ENCODE results near the gene MBOAT1.
"Not testable (repeated sequence)": the region's sequence is repeated elsewhere in the genome, so short reads cannot be mapped to it uniquely, and the experiment has no call there.

The MBOAT1 gene

GRCh38 chr6:20168690-20169089 lies 43.6 kb downstream of the MBOAT1 start:
- no peak for DNase-seq

- no peak for DNase-seq
Observed at GRCh38 chr6:20167601-20168000, 44.7 kb downstream of the MBOAT1 start.

- no peak for DNase-seq
Observed at GRCh38 chr6:20166210-20166609, 46.1 kb downstream of the MBOAT1 start.

- DNase-seq: no peak
Observed at GRCh38 chr6:20162515-20162914, 49.8 kb downstream of the MBOAT1 start.

- no peak for DNase-seq
Observed at GRCh38 chr6:20160541-20161283, 51.6 kb downstream of the MBOAT1 start.

- no peak for DNase-seq
Observed at GRCh38 chr6:20159781-20160540, 52.3 kb downstream of the MBOAT1 start.

GRCh38 chr6:20159098-20159497 lies 53.2 kb downstream of the MBOAT1 start:
- no peak for DNase-seq

- DNase-seq: no peak
Observed at GRCh38 chr6:20158676-20159075, 53.6 kb downstream of the MBOAT1 start.

GRCh38 chr6:20156824-20157223 lies 55.4 kb downstream of the MBOAT1 start:
- DNase-seq: no peak

GRCh38 chr6:20154753-20155152 lies 57.5 kb downstream of the MBOAT1 start:
- no peak for DNase-seq

GRCh38 chr6:20153194-20153593 lies 59.1 kb downstream of the MBOAT1 start:
- no peak for DNase-seq

- no peak for DNase-seq
Observed at GRCh38 chr6:20148433-20148832, 63.8 kb downstream of the MBOAT1 start.

- no peak for DNase-seq
Observed at GRCh38 chr6:20147469-20147868, 64.8 kb downstream of the MBOAT1 start.

GRCh38 chr6:20146831-20147230 lies 65.4 kb downstream of the MBOAT1 start:
- not testable (repeated sequence) for DNase-seq

- no peak for DNase-seq
Observed at GRCh38 chr6:20146291-20146690, 66.0 kb downstream of the MBOAT1 start.

- no peak for DNase-seq
Observed at GRCh38 chr6:20142866-20143265, 69.4 kb downstream of the MBOAT1 start.

- no peak for DNase-seq
Observed at GRCh38 chr6:20141931-20142330, 70.3 kb downstream of the MBOAT1 start.

- not testable (repeated sequence) for DNase-seq
Observed at GRCh38 chr6:20139127-20139963, 72.9 kb downstream of the MBOAT1 start.

GRCh38 chr6:20137837-20138236 lies 74.4 kb downstream of the MBOAT1 start:
- DNase-seq: no peak

GRCh38 chr6:20137240-20137639 lies 75.0 kb downstream of the MBOAT1 start:
- DNase-seq: no peak

- no peak for DNase-seq
Observed at GRCh38 chr6:20135677-20136268, 76.5 kb downstream of the MBOAT1 start.

- DNase-seq: no peak
Observed at GRCh38 chr6:20134613-20135012, 77.7 kb downstream of the MBOAT1 start.
